Measurements from ENCODE around the gene PLAAT5. TPM values are rescaled to one million over a fixed set of nuclear protein-coding genes. Genes with fewer than 3 reads are reported as not detected.
"Not testable (repeated sequence)": the region's sequence is repeated elsewhere in the genome, so short reads cannot be mapped to it uniquely, and the experiment has no call there.

Gene PLAAT5
- total RNA-seq, 2 experiments from 2014 or later, result not detected

GRCh38 chr11:63448646-63449045, 42.3 kb downstream of the PLAAT5 start:
- Mint-ChIP-seq H3K4me1 (peaks cover 39% of the 10 kb centered on the region), H3K9me3 (no peaks in the 10 kb centered on the region), H3K36me3 (ENCODE audit: low read depth) (no peaks in the 10 kb centered on the region), H3K27ac (no peak overlapping the region), H3K4me3 (no peak overlapping the region), H3K27me3 (peaks cover 24% of the 10 kb centered on the region)
- CTCF ChIA-PET, result no interaction called here
- DNase-seq, result no peak
- POLR2A ChIA-PET, result no interaction called here

GRCh38 chr11:63445720-63446119, 45.2 kb downstream of the PLAAT5 start:
- no peak for DNase-seq
- H3K9me3 Mint-ChIP-seq, result no peaks in the 10 kb centered on the region
- H3K4me1 Mint-ChIP-seq, result peaks cover 40% of the 10 kb centered on the region
- H3K4me3 Mint-ChIP-seq, result no peak overlapping the region
- H3K36me3 Mint-ChIP-seq (ENCODE audit: low read depth), result no peaks in the 10 kb centered on the region
- ChIA-PET CTCF (no interaction called here), POLR2A (interaction anchor here (1.1 kb wide), 1 partner anchor 92 kb away, joined by 3 read pairs; no protein-coding TSS in a partner anchor)
- peaks cover 9% of the 10 kb centered on the region for H3K27me3 Mint-ChIP-seq
- no peak overlapping the region for H3K27ac Mint-ChIP-seq

- H3K36me3 Mint-ChIP-seq (ENCODE audit: low read depth), result no peaks in the 10 kb centered on the region
- H3K27me3 Mint-ChIP-seq, result peaks cover 3% of the 10 kb centered on the region
- DNase-seq, result no peak
- no peak overlapping the region for H3K27ac Mint-ChIP-seq
- no peak overlapping the region for H3K4me3 Mint-ChIP-seq
- ChIA-PET CTCF (no interaction called here), POLR2A (interaction anchor here (1.1 kb wide), 1 partner anchor 92 kb away, joined by 3 read pairs; no protein-coding TSS in a partner anchor)
- no peaks in the 10 kb centered on the region for H3K9me3 Mint-ChIP-seq
- peaks cover 40% of the 10 kb centered on the region for H3K4me1 Mint-ChIP-seq
Measured at GRCh38 chr11:63445118-63445517, 45.8 kb downstream of the PLAAT5 start.

- no peaks in the 10 kb centered on the region for H3K27me3 Mint-ChIP-seq
- peaks cover 37% of the 10 kb centered on the region for H3K4me1 Mint-ChIP-seq
- H3K9me3 Mint-ChIP-seq, result no peaks in the 10 kb centered on the region
- ChIA-PET CTCF (no interaction called here), POLR2A (no interaction called here)
- no peak overlapping the region for H3K4me3 Mint-ChIP-seq
- H3K27ac Mint-ChIP-seq, result no peak overlapping the region
- no peaks in the 10 kb centered on the region for H3K36me3 Mint-ChIP-seq (ENCODE audit: low read depth)
- DNase-seq, result no peak
Measured at GRCh38 chr11:63444160-63444559, 46.8 kb downstream of the PLAAT5 start.

GRCh38 chr11:63443714-63444113, 47.3 kb downstream of the PLAAT5 start:
- no peaks in the 10 kb centered on the region for H3K27me3 Mint-ChIP-seq
- ChIA-PET POLR2A (no interaction called here), CTCF (no interaction called here)

GRCh38 chr11:63435831-63436230, 55.1 kb downstream of the PLAAT5 start:
- H3K9me3 Mint-ChIP-seq; DNase-seq; H3K4me1 Mint-ChIP-seq; H3K27ac Mint-ChIP-seq; POLR2A ChIA-PET; H3K4me3 Mint-ChIP-seq; CTCF ChIA-PET; H3K36me3 Mint-ChIP-seq (ENCODE audit: low read depth): not testable (repeated sequence)
- H3K27me3 Mint-ChIP-seq, result peaks cover 34% of the 10 kb centered on the region

More at GRCh38 chr11:63443714-63444113, 47.3 kb downstream of the PLAAT5 start:
- DNase-seq, result no peak
- Mint-ChIP-seq H3K36me3 (ENCODE audit: low read depth) (no peaks in the 10 kb centered on the region), H3K9me3 (no peaks in the 10 kb centered on the region), H3K4me3 (no peak overlapping the region), H3K4me1 (peaks cover 36% of the 10 kb centered on the region), H3K27ac (no peak overlapping the region)

GRCh38 chr11:63435351-63435750, 55.6 kb downstream of the PLAAT5 start:
- H3K9me3 Mint-ChIP-seq; H3K4me1 Mint-ChIP-seq; DNase-seq; CTCF ChIA-PET; H3K36me3 Mint-ChIP-seq (ENCODE audit: low read depth); POLR2A ChIA-PET; H3K4me3 Mint-ChIP-seq; H3K27ac Mint-ChIP-seq: not testable (repeated sequence)
- peaks cover 35% of the 10 kb centered on the region for H3K27me3 Mint-ChIP-seq

- H3K9me3 Mint-ChIP-seq; H3K4me3 Mint-ChIP-seq; POLR2A ChIA-PET; H3K27ac Mint-ChIP-seq; H3K4me1 Mint-ChIP-seq; DNase-seq; H3K36me3 Mint-ChIP-seq (ENCODE audit: low read depth); CTCF ChIA-PET: not testable (repeated sequence)
- H3K27me3 Mint-ChIP-seq, result peaks cover 38% of the 10 kb centered on the region
Measured at GRCh38 chr11:63430731-63431130, 60.2 kb downstream of the PLAAT5 start.

GRCh38 chr11:63427971-63428508, 62.9 kb downstream of the PLAAT5 start:
- Mint-ChIP-seq H3K4me1 (no peaks in the 10 kb centered on the region), H3K27me3 (peaks cover 21% of the 10 kb centered on the region), H3K27ac (no peak overlapping the region), H3K9me3 (no peaks in the 10 kb centered on the region), H3K36me3 (ENCODE audit: low read depth) (no peaks in the 10 kb centered on the region), H3K4me3 (no peak overlapping the region)
- CTCF ChIA-PET, result no interaction called here
- DNase-seq, result no peak
- POLR2A ChIA-PET, result no interaction called here

- Mint-ChIP-seq H3K27ac (no peak overlapping the region), H3K27me3 (peaks cover 7% of the 10 kb centered on the region), H3K4me1 (peaks cover 12% of the 10 kb centered on the region), H3K9me3 (peaks cover 2% of the 10 kb centered on the region), H3K4me3 (no peak overlapping the region), H3K36me3 (ENCODE audit: low read depth) (no peaks in the 10 kb centered on the region)
- ChIA-PET POLR2A (no interaction called here), CTCF (interaction anchor here (0.8 to 1.2 kb wide), 2 partner anchors 8 to 15 kb away, joined by 3 read pairs; no protein-coding TSS in a partner anchor)
- DNase-seq, result no peak
Measured at GRCh38 chr11:63417174-63417852, 73.7 kb downstream of the PLAAT5 start.

Other genes with a start within 250 kb of the PLAAT5 start
- not detected for gene SLC22A25, start 247.6 kb downstream of the PLAAT5 start, total RNA-seq
- gene SLC22A9, start 121.4 kb downstream of the PLAAT5 start, total RNA-seq, result not detected
- gene LGALS12, start 14.9 kb upstream of the PLAAT5 start, total RNA-seq, result not detected
- 100 to 1,000 TPM; 104 to 106 TPM for gene PLAAT4, start 45.6 kb upstream of the PLAAT5 start, total RNA-seq
- gene PLAAT2, start 72.2 kb upstream of the PLAAT5 start, total RNA-seq, result not detected
- 10 to 100 TPM; 13.1 to 14.9 TPM for gene PLAAT3, start 123.3 kb upstream of the PLAAT5 start, total RNA-seq
- 10 to 100 TPM; 33.0 to 33.2 TPM for gene ATL3, start 180.2 kb upstream of the PLAAT5 start, total RNA-seq
- gene RTN3, start 190.3 kb upstream of the PLAAT5 start, total RNA-seq, result 10 to 100 TPM; 68.2 to 75.6 TPM

All from activated CD4-positive, alpha-beta memory T cell treated with anti-CD3 and anti-CD28 coated beads, Interleukin-2, amount 10 ng/mL, durations not matched to agents 7 days and 5 days (primary cell).